ENCODE data around the gene LAMTOR2.
"Not testable (repeated sequence)": the region's sequence is repeated elsewhere in the genome, so short reads cannot be mapped to it uniquely, and the experiment has no call there.

LAMTOR2 gene

GRCh38 chr1:156071332-156071816 lies 16.8 kb downstream of the LAMTOR2 start:
- H3K36me3 ChIP-seq (ENCODE audit: control insufficient read depth, insufficient read depth, low read length); H3K9me3 ChIP-seq (ENCODE audit: control insufficient read depth, low read length); H3K27me3 ChIP-seq (ENCODE audit: control insufficient read depth, insufficient read depth, low read length); H3K9ac ChIP-seq (ENCODE audit: low read length); H3K4me3 ChIP-seq (ENCODE audit: low read length); H3K4me1 ChIP-seq (ENCODE audit: control insufficient read depth, insufficient read depth, low read length): not testable (repeated sequence)

- H3K4me1 ChIP-seq (ENCODE audit: control insufficient read depth, insufficient read depth, low read length), result peaks cover 6% of the 10 kb centered on the region
- H3K9me3 ChIP-seq (ENCODE audit: control insufficient read depth, low read length), result no peaks in the 10 kb centered on the region
- no peaks in the 10 kb centered on the region for H3K36me3 ChIP-seq (ENCODE audit: control insufficient read depth, insufficient read depth, low read length)
- no peaks in the 10 kb centered on the region for H3K27me3 ChIP-seq (ENCODE audit: control insufficient read depth, insufficient read depth, low read length)
- H3K9ac ChIP-seq (ENCODE audit: low read length), result no peak overlapping the region
- no peak overlapping the region for H3K4me3 ChIP-seq (ENCODE audit: low read length)
Observed at GRCh38 chr1:156072251-156072650, 17.7 kb downstream of the LAMTOR2 start.

- Histone ChIP-seq H3K9me3 (ENCODE audit: control insufficient read depth, low read length) (no peaks in the 10 kb centered on the region), H3K9ac (ENCODE audit: low read length) (no peak overlapping the region), H3K4me3 (ENCODE audit: low read length) (no peak overlapping the region), H3K27me3 (ENCODE audit: control insufficient read depth, insufficient read depth, low read length) (no peaks in the 10 kb centered on the region), H3K4me1 (ENCODE audit: control insufficient read depth, insufficient read depth, low read length) (peaks cover 6% of the 10 kb centered on the region), H3K36me3 (ENCODE audit: control insufficient read depth, insufficient read depth, low read length) (no peaks in the 10 kb centered on the region)
Observed at GRCh38 chr1:156073110-156073687, 18.6 kb downstream of the LAMTOR2 start.

- H3K36me3 ChIP-seq (ENCODE audit: control insufficient read depth, insufficient read depth, low read length), result no peaks in the 10 kb centered on the region
- no peaks in the 10 kb centered on the region for H3K9me3 ChIP-seq (ENCODE audit: control insufficient read depth, low read length)
- no peaks in the 10 kb centered on the region for H3K27me3 ChIP-seq (ENCODE audit: control insufficient read depth, insufficient read depth, low read length)
- H3K9ac ChIP-seq (ENCODE audit: low read length), result no peak overlapping the region
- no peak overlapping the region for H3K4me3 ChIP-seq (ENCODE audit: low read length)
- H3K4me1 ChIP-seq (ENCODE audit: control insufficient read depth, insufficient read depth, low read length), result peaks cover 10% of the 10 kb centered on the region
Observed at GRCh38 chr1:156073740-156074139, 19.2 kb downstream of the LAMTOR2 start.

- Histone ChIP-seq H3K36me3 (ENCODE audit: control insufficient read depth, insufficient read depth, low read length) (no peaks in the 10 kb centered on the region), H3K4me1 (ENCODE audit: control insufficient read depth, insufficient read depth, low read length) (peaks cover 11% of the 10 kb centered on the region), H3K27me3 (ENCODE audit: control insufficient read depth, insufficient read depth, low read length) (no peaks in the 10 kb centered on the region), H3K4me3 (ENCODE audit: low read length) (no peak overlapping the region), H3K9me3 (ENCODE audit: control insufficient read depth, low read length) (no peaks in the 10 kb centered on the region), H3K9ac (ENCODE audit: low read length) (no peak overlapping the region)
Observed at GRCh38 chr1:156074661-156075060, 20.1 kb downstream of the LAMTOR2 start.

GRCh38 chr1:156075162-156075561 lies 20.6 kb downstream of the LAMTOR2 start:
- no peak overlapping the region for H3K4me3 ChIP-seq (ENCODE audit: low read length)
- H3K4me1 ChIP-seq (ENCODE audit: control insufficient read depth, insufficient read depth, low read length), result peaks cover 11% of the 10 kb centered on the region
- H3K9ac ChIP-seq (ENCODE audit: low read length), result no peak overlapping the region
- H3K9me3 ChIP-seq (ENCODE audit: control insufficient read depth, low read length), result no peaks in the 10 kb centered on the region
- H3K27me3 ChIP-seq (ENCODE audit: control insufficient read depth, insufficient read depth, low read length), result no peaks in the 10 kb centered on the region
- no peaks in the 10 kb centered on the region for H3K36me3 ChIP-seq (ENCODE audit: control insufficient read depth, insufficient read depth, low read length)

- no peak overlapping the region for H3K9ac ChIP-seq (ENCODE audit: low read length)
- no peak overlapping the region for H3K4me3 ChIP-seq (ENCODE audit: low read length)
Observed at GRCh38 chr1:156075775-156076204, 21.2 kb downstream of the LAMTOR2 start.

GRCh38 chr1:156076609-156077429 lies 22.2 kb downstream of the LAMTOR2 start:
- Histone ChIP-seq H3K36me3 (ENCODE audit: control insufficient read depth, insufficient read depth, low read length) (no peaks in the 10 kb centered on the region), H3K9ac (ENCODE audit: low read length) (no peak overlapping the region), H3K4me1 (ENCODE audit: control insufficient read depth, insufficient read depth, low read length) (peaks cover 11% of the 10 kb centered on the region), H3K4me3 (ENCODE audit: low read length) (no peak overlapping the region), H3K27me3 (ENCODE audit: control insufficient read depth, insufficient read depth, low read length) (no peaks in the 10 kb centered on the region), H3K9me3 (ENCODE audit: control insufficient read depth, low read length) (no peaks in the 10 kb centered on the region)

More at GRCh38 chr1:156075775-156076204, 21.2 kb downstream of the LAMTOR2 start:
- Histone ChIP-seq H3K36me3 (ENCODE audit: control insufficient read depth, insufficient read depth, low read length) (no peaks in the 10 kb centered on the region), H3K9me3 (ENCODE audit: control insufficient read depth, low read length) (no peaks in the 10 kb centered on the region), H3K4me1 (ENCODE audit: control insufficient read depth, insufficient read depth, low read length) (peaks cover 11% of the 10 kb centered on the region), H3K27me3 (ENCODE audit: control insufficient read depth, insufficient read depth, low read length) (no peaks in the 10 kb centered on the region)

- Histone ChIP-seq H3K36me3 (ENCODE audit: control insufficient read depth, insufficient read depth, low read length) (no peaks in the 10 kb centered on the region), H3K4me3 (ENCODE audit: low read length) (no peak overlapping the region), H3K9ac (ENCODE audit: low read length) (no peak overlapping the region), H3K9me3 (ENCODE audit: control insufficient read depth, low read length) (no peaks in the 10 kb centered on the region), H3K27me3 (ENCODE audit: control insufficient read depth, insufficient read depth, low read length) (no peaks in the 10 kb centered on the region), H3K4me1 (ENCODE audit: control insufficient read depth, insufficient read depth, low read length) (peaks cover 11% of the 10 kb centered on the region)
Observed at GRCh38 chr1:156077430-156077760, 22.8 kb downstream of the LAMTOR2 start.

- Histone ChIP-seq H3K9me3 (ENCODE audit: control insufficient read depth, low read length) (no peaks in the 10 kb centered on the region), H3K9ac (ENCODE audit: low read length) (no peak overlapping the region), H3K36me3 (ENCODE audit: control insufficient read depth, insufficient read depth, low read length) (no peaks in the 10 kb centered on the region), H3K4me3 (ENCODE audit: low read length) (no peak overlapping the region), H3K27me3 (ENCODE audit: control insufficient read depth, insufficient read depth, low read length) (no peaks in the 10 kb centered on the region), H3K4me1 (ENCODE audit: control insufficient read depth, insufficient read depth, low read length) (peaks cover 17% of the 10 kb centered on the region)
Observed at GRCh38 chr1:156078728-156079127, 24.1 kb downstream of the LAMTOR2 start.

- H3K4me1 ChIP-seq (ENCODE audit: control insufficient read depth, insufficient read depth, low read length), result peaks cover 17% of the 10 kb centered on the region
- H3K9me3 ChIP-seq (ENCODE audit: control insufficient read depth, low read length), result no peaks in the 10 kb centered on the region
- no peaks in the 10 kb centered on the region for H3K27me3 ChIP-seq (ENCODE audit: control insufficient read depth, insufficient read depth, low read length)
Observed at GRCh38 chr1:156079762-156080161, 25.2 kb downstream of the LAMTOR2 start.

GRCh38 chr1:156080241-156080862 lies 25.8 kb downstream of the LAMTOR2 start:
- Histone ChIP-seq H3K4me1 (ENCODE audit: control insufficient read depth, insufficient read depth, low read length) (peaks cover 17% of the 10 kb centered on the region), H3K9ac (ENCODE audit: low read length) (no peak overlapping the region), H3K27me3 (ENCODE audit: control insufficient read depth, insufficient read depth, low read length) (no peaks in the 10 kb centered on the region), H3K36me3 (ENCODE audit: control insufficient read depth, insufficient read depth, low read length) (no peaks in the 10 kb centered on the region), H3K4me3 (ENCODE audit: low read length) (no peak overlapping the region), H3K9me3 (ENCODE audit: control insufficient read depth, low read length) (no peaks in the 10 kb centered on the region)

More at GRCh38 chr1:156079762-156080161, 25.2 kb downstream of the LAMTOR2 start:
- Histone ChIP-seq H3K4me3 (ENCODE audit: low read length) (no peak overlapping the region), H3K36me3 (ENCODE audit: control insufficient read depth, insufficient read depth, low read length) (no peaks in the 10 kb centered on the region), H3K9ac (ENCODE audit: low read length) (no peak overlapping the region)
